ENCODE measurements around the gene DNAH11. TPM values are rescaled to one million over a fixed set of nuclear protein-coding genes. Genes with fewer than 3 reads are reported as not detected.

DNAH11 gene
- total and polyA plus RNA-seq, 2 of the 4 experiments (the other 2 are of a cell fraction) = not detected

GRCh38 chr7:21618706-21619105 is 75.9 kb downstream of the DNAH11 start:
- ATAC-seq (ENCODE audit: low read depth) (no peak), DNase-seq (no peak)
- Histone ChIP-seq H3K4me3 (ENCODE audit: insufficient read depth, low read depth, low read length) (no peak overlapping the region), H3K56ac (ENCODE audit: extremely low read depth, insufficient read depth, low read length) (no peak overlapping the region), H4K5ac (ENCODE audit: low read depth, low read length) (no peak overlapping the region), H2BK120ac (ENCODE audit: low read depth, low read length) (no peak overlapping the region), H3K4me2 (ENCODE audit: low read depth, low read length) (no peak overlapping the region), H4K91ac (ENCODE audit: insufficient read depth, low read depth, low read length) (no peak overlapping the region), H3K27ac (ENCODE audit: insufficient read depth, low read length) (no peak overlapping the region), H3K9ac (ENCODE audit: low read depth, low read length) (no peak overlapping the region), H2AFZ (replicated peaks; ENCODE audit: low read length, poor library complexity) (no peak overlapping the region), H3K4me1 (ENCODE audit: control insufficient read depth, insufficient read depth, low read length) (peaks cover 4% of the 10 kb centered on the region; the same call in 1 of the 2 replicates), H4K8ac (ENCODE audit: low read depth in 2 of 2, low read length in 2 of 2) (no peak overlapping the region), H2AK5ac (ENCODE audit: low read depth, low read length) (no peak overlapping the region), H3K14ac (replicated peaks; ENCODE audit: low read depth, low read length) (no peak overlapping the region), H3K4ac (ENCODE audit: low read depth, low read length) (no peak overlapping the region), H2BK5ac (ENCODE audit: low read depth, low read length, poor library complexity, severe bottlenecking) (no peak overlapping the region), H4K20me1 (ENCODE audit: insufficient read depth, low read length) (no peaks in the 10 kb centered on the region), H3K23ac (ENCODE audit: low read depth, low read length) (no peak overlapping the region), H3K27me3 (ENCODE audit: control insufficient read depth, insufficient read depth, low read length) (no peaks in the 10 kb centered on the region), H3K36me3 (ENCODE audit: control insufficient read depth, insufficient read depth, low read length) (no peaks in the 10 kb centered on the region), H3K18ac (ENCODE audit: low read depth, low read length) (no peak overlapping the region), H2AK9ac (replicated peaks; ENCODE audit: low read depth, low read length, poor library complexity) (no peak overlapping the region), H2BK15ac (ENCODE audit: low read depth, low read length) (no peak overlapping the region), H2BK20ac (ENCODE audit: low read depth, low read length) (no peak overlapping the region), H3K79me1 (ENCODE audit: low read depth in 1 of 2, low read length in 2 of 2) (no peaks in the 10 kb centered on the region), H3K9me1 (ENCODE audit: insufficient read depth, low read length) (no peaks in the 10 kb centered on the region), H3K9me3 (ENCODE audit: control insufficient read depth, insufficient read depth, low read length) (no peaks in the 10 kb centered on the region)
- TF ChIP-seq ELK1 (IDR thresholded peaks at IDR 0.05; ENCODE audit: borderline replicate concordance, low read depth, low read length) (no peak), FOS (IDR thresholded peaks at IDR 0.05; ENCODE audit: low read depth, low read length) (no peak), CHD1 (IDR thresholded peaks at IDR 0.05; ENCODE audit: low read depth, low read length) (no peak), MXI1 (IDR thresholded peaks at IDR 0.05; ENCODE audit: borderline replicate concordance, low read depth, low read length) (no peak), POLR2A (IDR thresholded peaks at IDR 0.05; ENCODE audit: low read depth, low read length) (no peak), RAD21 (IDR thresholded peaks at IDR 0.05; ENCODE audit: low read length) (no peak), USF2 (IDR thresholded peaks at IDR 0.05; ENCODE audit: low read depth, low read length) (no peak), MAFK (IDR thresholded peaks at IDR 0.05; ENCODE audit: low read depth, low read length) (no peak), RFX5 (IDR thresholded peaks at IDR 0.05; ENCODE audit: low read depth, low read length) (no peak), NFE2L2 (IDR thresholded peaks at IDR 0.05; ENCODE audit: low read depth, low read length) (no peak), RCOR1 (IDR thresholded peaks at IDR 0.05; ENCODE audit: insufficient replicate concordance, low read length) (no peak), MAZ (IDR thresholded peaks at IDR 0.05; ENCODE audit: borderline replicate concordance, low read depth, low read length) (no peak), CEBPB (IDR thresholded peaks at IDR 0.05; ENCODE audit: low read depth, low read length) (no peak)
- in situ Hi-C loops (cut with MboI; ENCODE audit: low sequenced_read_pairs) = no loop called here
- ChIA-PET CTCF (no interaction called here), POLR2A (ENCODE audit: unreplicated experiment) (no interaction called here)
- dilution Hi-C loops (cut with HindIII; ENCODE audit: low sequenced_read_pairs, unreplicated experiment) = no loop called here
- intact Hi-C loops (cut with micrococcal nuclease) = no loop called here
- no TSS peak for BruUV-seq (replicated peaks)
- WGBS, 2 experiments (ENCODE audit: extremely low coverage in 2 of 2, insufficient read length in 1 of 2) = 79% methylated on average over 5 of the region's 8 CpGs; no CpG with 5 or more reads in 1 of the 2 experiments

All from IMR-90 (cell line).